Right lobe of liver (tissue), 6 donors: Measurements from ENCODE around the gene ENC1. TPM values are rescaled to one million over a fixed set of nuclear protein-coding genes. Genes with fewer than 3 reads are reported as not detected.
A peak's percentile ranks its signal among the peaks of the same experiment; 100 is the strongest.

Source experiments
- ATAC-seq, 4 donors: fragments of 200-7000 bp; cut with Tn5 transposase; one replicate each; pipeline ENCODE4 v1.9.1; 2020; ENCODE audit warnings: mild to moderate bottlenecking in 4 of 4, moderate library complexity in 4 of 4
- DNase-seq, 3 donors: peaks; one replicate each; pipeline ENCODE4 v3.0.0-alpha.2; 2020
- H3K27ac ChIP-seq, 3 donors: fragments of 200-600 bp; one replicate each; pipeline ENCODE4 v1.8.0; 2022
- H3K27me3 ChIP-seq, 2 donors: fragments of 200-600 bp; one replicate each; pipeline ENCODE4 v1.8.0; 2022
- H3K36me3 ChIP-seq, 4 donors: fragments of 200-600 bp; sonication (generic) in 1 of 4; one replicate each; pipeline versions ENCODE4 v1.5.1 to v1.8.0; 2017 to 2022; ENCODE audit warnings: control low read depth in 1 of 4
- H3K4me1 ChIP-seq, 4 donors: fragments of 200-600 bp; sonication (generic) in 1 of 4; one replicate each; pipeline versions ENCODE4 v1.5.1 to v1.8.0; 2017 to 2022; ENCODE audit warnings: control low read depth in 1 of 4
- H3K4me3 ChIP-seq, 3 donors: fragments of 200-600 bp; one replicate each; pipeline ENCODE4 v1.8.0; 2022
- H3K9me3 ChIP-seq, 4 donors: fragments of 200-600 bp; sonication (generic) in 1 of 4; one replicate each; pipeline versions ENCODE4 v1.5.1 to v1.8.0; 2017 to 2022; ENCODE audit warnings: control low read depth in 1 of 4
- POLR2A ChIP-seq: fragments of 450-650 bp; IDR thresholded peaks from one replicate; pipeline ENCODE4 v1.6.1; 2017; ENCODE audit warnings: antibody characterized with exemption, mild to moderate bottlenecking
- WGBS: methylation state at CpG from one replicate; pipeline ENCODE4 v1.1.6; 2018; ENCODE audit warnings: low coverage, low lambda C conversion rate; ENCODE audit not compliant: insufficient coverage; ENCODE audit errors: missing lambda C conversion rate; 5-methylcytosine and 5-hydroxymethylcytosine counted together
- intact Hi-C, 2 donors: fragments of 100-400 bp; cut with DNase I; formaldehyde crosslinking; loops; one replicate each; pipeline versions ENCODE4 v1.11.2 to v1.14.1; 2022
- total RNA-seq, 6 experiments: library from RNA; depleted of rRNA in 2 of 6; stranded (reverse); fragments of >200 nt in 2 of 6; fragmentation: NEBNext Ultra II Directional in 3 of 6; extraction: Animal tissue kit (Norgen Biotek cat#: 25700) in 3 of 6; gene quantifications; one replicate each; pipeline versions ENCODE4 v1.1.0 to v1.2.4, GENCODE V29; 2016 to 2023
- TF ChIP-seq, protein P1 (sequence below), 4 donors: fragments of 200-600 bp in 3 of 4; fragments of 450-650 bp in 1 of 4; IDR thresholded peaks; one replicate each; pipeline versions ENCODE4 v1.5.1 to v1.8.0; 2016 to 2022; ENCODE audit warnings: antibody characterized with exemption in 4 of 4, mild to moderate bottlenecking in 2 of 4
- donor health status: DM: no; HTN: yes; CAD: no.
- donor health status: DM: no; HTN: no; CAD: no.
- donor health status: DM: no; HTN: no; CAD: no.
- donor health status: DM: no; HTN: yes; CAD: no.
- donor health status: DM: no; HTN: yes; CAD: no.

Gene ENC1
- total RNA-seq, 6 experiments from 2014 or later = 4.5 to 6.8 (median 5.5) TPM

DNA sequence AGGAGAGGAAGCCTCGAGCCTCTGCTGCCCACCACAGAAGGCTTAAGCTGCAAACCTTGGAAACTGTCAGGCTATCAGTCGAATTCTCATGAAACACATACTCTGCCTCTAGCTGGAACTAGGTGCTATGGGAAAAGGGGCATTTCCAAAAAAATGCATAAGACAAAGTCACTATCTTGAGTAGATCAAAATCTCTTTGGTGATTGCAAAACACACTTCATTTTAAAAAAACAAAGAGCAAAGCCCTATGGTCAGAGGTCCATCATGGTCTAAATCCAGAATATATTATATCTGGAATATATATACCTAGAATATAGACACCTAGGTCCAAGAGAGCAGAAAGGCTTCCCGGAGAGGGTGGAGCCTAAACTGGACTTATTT, 59.8 kb downstream of the ENC1 start:
- DNase-seq (no peak), ATAC-seq (no peak)
- intact Hi-C loops = no loop called here
- no peak overlapping the region for H3K4me3 ChIP-seq
- H3K9me3 ChIP-seq = no peaks in the 10 kb centered on the region
- H3K4me1 ChIP-seq = peaks cover 0 to 43% (median 10%) of the 10 kb centered on the region in 4 donors
- no peaks in the 10 kb centered on the region for H3K36me3 ChIP-seq
- no peak for TF ChIP-seq POLR2A
- TF ChIP-seq, protein P1, sequence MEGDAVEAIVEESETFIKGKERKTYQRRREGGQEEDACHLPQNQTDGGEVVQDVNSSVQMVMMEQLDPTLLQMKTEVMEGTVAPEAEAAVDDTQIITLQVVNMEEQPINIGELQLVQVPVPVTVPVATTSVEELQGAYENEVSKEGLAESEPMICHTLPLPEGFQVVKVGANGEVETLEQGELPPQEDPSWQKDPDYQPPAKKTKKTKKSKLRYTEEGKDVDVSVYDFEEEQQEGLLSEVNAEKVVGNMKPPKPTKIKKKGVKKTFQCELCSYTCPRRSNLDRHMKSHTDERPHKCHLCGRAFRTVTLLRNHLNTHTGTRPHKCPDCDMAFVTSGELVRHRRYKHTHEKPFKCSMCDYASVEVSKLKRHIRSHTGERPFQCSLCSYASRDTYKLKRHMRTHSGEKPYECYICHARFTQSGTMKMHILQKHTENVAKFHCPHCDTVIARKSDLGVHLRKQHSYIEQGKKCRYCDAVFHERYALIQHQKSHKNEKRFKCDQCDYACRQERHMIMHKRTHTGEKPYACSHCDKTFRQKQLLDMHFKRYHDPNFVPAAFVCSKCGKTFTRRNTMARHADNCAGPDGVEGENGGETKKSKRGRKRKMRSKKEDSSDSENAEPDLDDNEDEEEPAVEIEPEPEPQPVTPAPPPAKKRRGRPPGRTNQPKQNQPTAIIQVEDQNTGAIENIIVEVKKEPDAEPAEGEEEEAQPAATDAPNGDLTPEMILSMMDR (IDR thresholded peaks at IDR 0.05) = no peak
- H3K27me3 ChIP-seq = no peaks in the 10 kb centered on the region
- 45% methylated on average over 3 of the region's 3 CpGs for WGBS
- peak overlapping the region in 2 of 3 donors; percentile 67 to 72 for H3K27ac ChIP-seq

DNA sequence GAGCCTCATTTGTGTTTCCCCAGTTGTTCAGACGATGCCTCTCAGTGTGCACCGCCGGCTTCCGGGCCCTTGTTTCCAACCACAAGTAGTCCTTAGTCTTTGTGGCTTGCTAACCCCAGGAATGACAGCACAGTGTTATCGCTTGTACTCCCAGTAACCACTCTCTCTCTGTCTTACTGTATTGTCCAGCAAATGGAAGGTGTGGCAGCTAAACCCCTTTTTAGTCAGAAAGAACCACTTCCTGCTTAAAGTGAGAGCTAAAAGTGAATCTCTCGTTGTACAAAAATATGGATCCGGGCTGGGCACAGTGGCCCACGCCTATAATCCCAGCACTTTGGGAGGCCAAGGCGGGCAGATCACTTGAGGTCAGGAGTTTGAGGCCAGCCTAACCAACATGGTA, 61.3 kb downstream of the ENC1 start:
- no peak overlapping the region for H3K27ac ChIP-seq
- ATAC-seq (no peak), DNase-seq (no peak)
- TF ChIP-seq, protein P1 (IDR thresholded peaks at IDR 0.05) = no peak
- no peak for TF ChIP-seq POLR2A
- H3K9me3 ChIP-seq = no peaks in the 10 kb centered on the region
- H3K27me3 ChIP-seq = no peaks in the 10 kb centered on the region
- WGBS = 77% methylated on average over 7 of the region's 9 CpGs
- intact Hi-C loops = no loop called here
- no peak overlapping the region for H3K4me3 ChIP-seq
- no peaks in the 10 kb centered on the region for H3K36me3 ChIP-seq
- H3K4me1 ChIP-seq = peaks cover 0 to 43% (median 10%) of the 10 kb centered on the region in 4 donors

DNA sequence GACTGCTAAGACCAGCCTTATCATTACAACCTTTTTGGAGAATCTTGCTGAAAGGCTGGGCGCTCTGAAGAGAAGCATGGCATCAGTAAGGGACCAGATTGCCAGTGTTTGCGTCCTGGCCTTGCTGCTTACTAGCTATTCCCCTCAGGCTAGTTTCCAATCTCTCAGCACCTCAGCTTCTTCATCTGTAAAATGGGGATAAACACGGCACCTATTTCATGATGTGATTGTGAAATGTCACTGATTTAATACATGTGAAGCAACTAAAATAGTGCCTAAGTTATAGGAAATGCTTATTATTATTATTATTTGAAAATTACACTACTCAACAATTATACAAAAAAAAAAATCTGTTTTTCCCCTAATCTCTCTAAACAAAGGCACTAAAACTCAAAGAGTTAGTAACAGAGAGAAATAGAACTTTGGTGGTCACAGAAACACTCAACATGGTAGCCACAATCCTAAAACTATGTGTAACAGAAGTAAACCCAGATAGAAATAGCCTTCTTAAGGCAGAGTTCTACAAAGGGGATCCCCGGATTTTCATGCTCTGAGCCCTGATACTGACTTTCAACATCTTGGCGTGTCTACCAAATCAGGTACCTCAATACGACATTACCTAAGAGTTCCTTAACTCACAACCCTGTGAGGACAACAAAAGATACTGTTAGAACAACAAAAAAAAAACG, 62.0 kb downstream of the ENC1 start:
- Histone ChIP-seq H3K27ac (no peak overlapping the region), H3K4me3 (no peak overlapping the region), H3K4me1 (peaks cover 0 to 43% (median 10%) of the 10 kb centered on the region in 4 donors), H3K9me3 (no peaks in the 10 kb centered on the region), H3K36me3 (no peaks in the 10 kb centered on the region), H3K27me3 (no peaks in the 10 kb centered on the region)
- intact Hi-C loops = no loop called here
- WGBS = 81% methylated on average over 7 of the region's 7 CpGs
- TF ChIP-seq POLR2A = no peak
- TF ChIP-seq, protein P1 (IDR thresholded peaks at IDR 0.05) = no peak
- ATAC-seq (no peak), DNase-seq (no peak)

Other genes starting within 250 kb of the ENC1 start
- gene HEXB, start 44.5 kb upstream of the ENC1 start, total RNA-seq = 100 to 1,000 TPM in 3 of 6 experiments, 10 to 100 TPM in 3; 67.8 to 174 (median 121) TPM
- 10 to 100 TPM; 16.5 to 35.0 (median 29.7) TPM for gene GFM2, start 126.4 kb upstream of the ENC1 start, total RNA-seq
- gene NSA2, start 126.5 kb upstream of the ENC1 start, total RNA-seq = 10 to 100 TPM; 19.0 to 66.3 (median 26.1) TPM
- 1 to 10 TPM; 1.2 to 7.5 (median 4.1) TPM for gene FAM169A, start 225.7 kb upstream of the ENC1 start, total RNA-seq